ENCODE measurements around the gene PRKAR1A.
"Not testable (repeated sequence)": the region's sequence is repeated elsewhere in the genome, so short reads cannot be mapped to it uniquely, and the experiment has no call there.

Gene PRKAR1A

DNA sequence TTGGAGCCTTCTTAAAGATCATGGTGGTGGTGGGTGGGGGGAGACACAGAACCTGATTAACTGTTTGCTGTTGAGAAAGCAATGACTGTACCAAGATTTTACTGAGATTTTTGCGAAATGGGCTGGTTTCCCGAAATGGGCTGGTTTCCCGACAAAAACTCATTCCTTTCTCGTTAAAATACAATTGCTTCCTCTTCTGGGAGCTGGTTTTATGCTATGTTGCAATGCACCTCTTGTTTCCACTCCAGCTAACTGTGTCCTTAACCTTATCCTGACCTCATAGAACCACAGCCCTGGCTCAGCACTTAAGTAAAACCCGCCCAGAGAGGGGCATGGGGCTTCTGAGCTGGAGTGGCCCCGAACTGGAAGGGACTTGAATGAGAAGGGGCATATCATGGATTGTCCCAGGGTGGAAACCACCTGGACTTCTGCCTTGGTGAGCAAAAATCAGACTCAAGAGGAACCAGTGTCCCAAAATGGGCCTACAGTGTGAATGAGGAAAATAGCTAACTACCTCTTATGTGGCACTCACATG lies 68.1 kb downstream of the PRKAR1A start:
- 90 to 93% methylated on average over 6 of the region's 6 CpGs for WGBS, 2 experiments (ENCODE audit: insufficient coverage in 2 of 2)
- Histone ChIP-seq H3K9me3 (ENCODE audit: control insufficient read depth, low read length) (peaks cover 7% of the 10 kb centered on the region), H3K36me3 (ENCODE audit: control insufficient read depth, insufficient read depth, low read length) (no peaks in the 10 kb centered on the region), H3K4me3 (ENCODE audit: extremely low read depth, insufficient read depth, low read length, poor library complexity, severe bottlenecking) (no peak overlapping the region), H3K27ac (ENCODE audit: low read depth, low read length, severe bottlenecking) (no peak overlapping the region), H3K4me1 (ENCODE audit: control insufficient read depth, insufficient read depth, low read length, poor library complexity, severe bottlenecking) (no peaks in the 10 kb centered on the region)

DNA sequence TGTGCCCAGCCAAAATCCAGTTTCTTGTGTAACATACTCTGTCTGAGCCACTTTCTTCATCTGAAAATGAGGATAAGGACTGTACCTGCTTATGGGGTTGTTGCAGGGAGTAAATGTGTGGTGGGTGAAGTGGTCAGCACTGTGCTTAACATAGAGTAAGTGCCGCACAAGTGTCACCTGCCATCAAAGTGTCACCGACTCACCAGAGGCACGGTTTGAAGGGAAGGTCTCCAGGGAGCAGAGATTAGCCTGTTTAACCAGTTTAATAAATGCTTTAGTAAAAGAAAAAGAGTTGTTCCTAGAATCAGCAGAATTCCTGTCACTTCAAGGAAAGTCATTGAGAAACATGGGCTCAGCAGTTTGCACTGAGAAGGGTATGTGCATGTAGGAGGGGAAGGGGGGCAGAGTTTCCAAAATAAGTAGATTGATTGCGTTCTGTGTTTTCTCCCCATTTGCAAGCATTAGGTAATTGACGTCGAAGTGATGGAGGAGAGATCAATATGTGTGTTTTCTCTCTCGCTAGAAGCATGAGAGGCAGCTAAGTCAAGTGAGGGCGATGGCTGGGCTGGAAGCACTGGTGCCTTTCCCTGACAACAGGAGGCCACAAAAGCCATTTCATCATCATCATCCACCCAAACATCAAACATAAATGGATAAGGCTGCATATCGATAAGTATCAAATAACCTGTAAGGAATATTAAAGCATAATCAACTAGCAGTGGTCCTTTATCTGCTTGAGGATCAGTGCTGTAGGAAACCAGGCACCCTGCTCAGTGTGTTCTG lies 69.8 kb downstream of the PRKAR1A start:
- Histone ChIP-seq H3K36me3 (ENCODE audit: control insufficient read depth, insufficient read depth, low read length) (no peaks in the 10 kb centered on the region), H3K9me3 (ENCODE audit: control insufficient read depth, low read length) (peaks cover 7% of the 10 kb centered on the region), H3K4me3 (ENCODE audit: extremely low read depth, insufficient read depth, low read length, poor library complexity, severe bottlenecking) (no peak overlapping the region), H3K27ac (ENCODE audit: low read depth, low read length, severe bottlenecking) (no peak overlapping the region), H3K4me1 (ENCODE audit: control insufficient read depth, insufficient read depth, low read length, poor library complexity, severe bottlenecking) (no peaks in the 10 kb centered on the region)
- WGBS, 2 experiments (ENCODE audit: insufficient coverage in 2 of 2): 91 to 98% methylated on average over 6 of the region's 9 CpGs

DNA sequence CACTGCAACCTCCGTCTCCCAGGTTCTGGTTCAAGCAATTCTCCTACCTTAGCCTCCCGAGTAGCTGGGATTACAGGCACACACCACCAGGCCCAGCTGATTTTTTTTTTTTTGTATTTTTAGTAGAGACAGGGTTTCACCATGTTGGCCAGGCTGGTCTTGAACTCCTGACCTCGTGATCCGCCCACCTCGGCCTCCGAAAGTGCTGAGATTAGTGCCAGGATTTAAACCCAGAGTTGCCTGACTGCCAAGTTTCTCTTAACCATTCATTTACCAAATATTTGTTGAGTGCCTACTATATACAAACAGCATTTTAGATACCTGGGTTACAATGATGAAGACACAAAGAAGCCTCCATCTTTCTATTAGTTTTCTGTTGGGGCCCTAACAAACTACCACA lies 70.6 kb downstream of the PRKAR1A start:
- 86 to 100% methylated on average over 1 to 4 of the region's 6 CpGs for WGBS, 2 experiments (ENCODE audit: insufficient coverage in 2 of 2)
- not testable (repeated sequence) for H3K9me3 ChIP-seq (ENCODE audit: control insufficient read depth, low read length); H3K36me3 ChIP-seq (ENCODE audit: control insufficient read depth, insufficient read depth, low read length); H3K4me3 ChIP-seq (ENCODE audit: extremely low read depth, insufficient read depth, low read length, poor library complexity, severe bottlenecking); H3K27ac ChIP-seq (ENCODE audit: low read depth, low read length, severe bottlenecking); H3K4me1 ChIP-seq (ENCODE audit: control insufficient read depth, insufficient read depth, low read length, poor library complexity, severe bottlenecking)

DNA sequence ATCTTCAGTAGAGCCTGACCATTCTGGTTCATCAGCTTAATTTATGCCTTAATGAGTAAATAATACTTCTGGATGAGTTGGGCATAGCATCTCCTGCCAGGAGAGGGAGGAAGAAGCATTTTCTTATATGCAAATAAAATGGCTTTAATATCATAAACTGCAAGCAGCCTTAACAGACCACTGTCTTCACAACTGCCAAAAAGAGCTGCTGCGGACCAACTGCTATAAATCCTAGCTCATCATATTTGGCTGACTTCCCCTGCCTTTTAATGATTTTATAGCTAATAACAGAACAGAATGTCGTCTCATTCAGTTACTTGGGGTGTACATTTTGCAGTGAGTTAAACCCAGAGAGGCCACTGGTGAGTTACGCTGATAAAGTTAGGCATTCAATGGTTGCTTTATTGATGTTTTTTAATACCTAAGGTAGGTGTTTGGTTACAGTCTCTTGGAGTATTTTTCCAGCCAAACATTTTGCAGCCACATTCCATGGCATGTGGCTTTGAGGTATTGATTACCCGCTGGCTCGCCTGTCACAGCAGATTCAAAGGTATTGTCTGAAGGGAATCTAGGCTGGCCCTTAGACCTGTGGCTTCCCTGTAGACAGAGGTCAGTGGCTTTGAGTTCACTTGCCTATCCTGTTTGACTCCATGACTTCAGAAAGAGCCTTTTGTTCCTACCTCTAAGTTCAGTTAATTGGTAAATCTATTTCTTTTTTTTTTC lies 72.5 kb downstream of the PRKAR1A start:
- H3K27ac ChIP-seq (ENCODE audit: low read depth, low read length, severe bottlenecking): no peak overlapping the region
- no peaks in the 10 kb centered on the region for H3K36me3 ChIP-seq (ENCODE audit: control insufficient read depth, insufficient read depth, low read length)
- 77 to 87% methylated on average over 4 to 5 of the region's 5 CpGs for WGBS, 2 experiments (ENCODE audit: insufficient coverage in 2 of 2)
- no peaks in the 10 kb centered on the region for H3K4me1 ChIP-seq (ENCODE audit: control insufficient read depth, insufficient read depth, low read length, poor library complexity, severe bottlenecking)
- peaks cover 6% of the 10 kb centered on the region for H3K9me3 ChIP-seq (ENCODE audit: control insufficient read depth, low read length)
- no peak overlapping the region for H3K4me3 ChIP-seq (ENCODE audit: extremely low read depth, insufficient read depth, low read length, poor library complexity, severe bottlenecking)

DNA sequence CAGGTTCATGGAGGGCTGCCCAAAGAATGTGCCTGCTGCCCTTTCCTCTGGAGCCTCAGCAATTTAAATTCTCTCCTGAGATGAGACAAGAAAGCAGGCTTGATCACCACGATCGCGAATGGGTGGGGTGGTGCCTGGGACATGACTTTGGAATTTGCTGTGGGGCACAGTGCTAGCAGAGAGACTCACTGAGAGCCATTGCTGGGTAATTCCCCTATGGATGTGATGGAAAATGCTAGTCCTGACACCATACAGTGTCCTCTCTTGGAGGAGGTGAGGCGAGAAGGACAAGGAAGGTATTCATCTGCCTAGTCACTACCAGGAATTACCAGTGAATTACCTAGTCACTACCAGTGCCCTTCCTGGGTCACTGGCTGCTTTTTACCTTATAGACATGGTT lies 73.4 kb downstream of the PRKAR1A start:
- WGBS, 2 experiments (ENCODE audit: insufficient coverage in 2 of 2): 64% methylated on average over 3 of the region's 4 CpGs; no CpG with 5 or more reads in 1 of the 2 experiments
- Histone ChIP-seq H3K4me1 (ENCODE audit: control insufficient read depth, insufficient read depth, low read length, poor library complexity, severe bottlenecking) (no peaks in the 10 kb centered on the region), H3K36me3 (ENCODE audit: control insufficient read depth, insufficient read depth, low read length) (no peaks in the 10 kb centered on the region), H3K27ac (ENCODE audit: low read depth, low read length, severe bottlenecking) (no peak overlapping the region), H3K9me3 (ENCODE audit: control insufficient read depth, low read length) (peaks cover 5% of the 10 kb centered on the region), H3K4me3 (ENCODE audit: extremely low read depth, insufficient read depth, low read length, poor library complexity, severe bottlenecking) (no peak overlapping the region)

DNA sequence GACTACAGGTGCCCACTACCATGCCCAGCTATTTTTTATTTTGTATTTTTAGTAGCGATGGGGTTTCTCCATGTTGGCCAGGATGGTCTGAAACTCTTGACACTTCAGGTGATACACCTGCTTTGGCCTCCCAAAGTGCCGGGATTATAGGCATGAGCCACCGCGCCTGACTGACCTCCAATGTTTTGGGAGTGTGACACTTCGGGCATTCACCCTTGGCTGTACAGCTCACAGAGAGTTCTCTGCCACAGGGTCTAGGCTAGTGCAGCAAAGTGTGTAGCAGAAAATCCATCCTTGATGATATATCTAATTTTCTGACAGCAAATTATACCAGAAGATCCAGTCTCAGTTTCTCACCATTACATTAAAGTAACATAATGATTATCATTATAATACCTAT lies 74.8 kb downstream of the PRKAR1A start:
- Histone ChIP-seq H3K4me3 (ENCODE audit: extremely low read depth, insufficient read depth, low read length, poor library complexity, severe bottlenecking) (no peak overlapping the region), H3K4me1 (ENCODE audit: control insufficient read depth, insufficient read depth, low read length, poor library complexity, severe bottlenecking) (no peaks in the 10 kb centered on the region), H3K9me3 (ENCODE audit: control insufficient read depth, low read length) (peaks cover 5% of the 10 kb centered on the region), H3K27ac (ENCODE audit: low read depth, low read length, severe bottlenecking) (no peak overlapping the region), H3K36me3 (ENCODE audit: control insufficient read depth, insufficient read depth, low read length) (no peaks in the 10 kb centered on the region)
- WGBS, 2 experiments (ENCODE audit: insufficient coverage in 2 of 2): 92 to 96% methylated on average over 5 of the region's 5 CpGs

DNA sequence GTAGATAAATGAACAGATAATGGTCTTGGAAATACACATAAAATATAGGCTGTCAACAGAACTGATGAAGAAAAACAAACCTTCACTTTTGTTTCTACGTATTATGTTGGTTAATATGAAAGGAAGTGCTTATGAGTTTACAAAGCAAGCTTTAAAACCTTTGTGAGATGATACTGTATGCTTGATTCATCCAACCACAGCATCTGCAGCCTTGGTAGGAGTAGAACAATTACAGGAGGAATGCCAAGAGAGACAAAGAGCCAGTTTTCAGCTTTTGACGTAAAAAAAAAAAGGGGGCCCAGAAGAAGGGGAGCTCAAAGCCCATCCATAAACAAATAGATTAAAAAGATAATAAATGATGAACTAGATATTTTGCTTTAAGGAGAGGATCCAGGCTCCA lies 75.6 kb downstream of the PRKAR1A start:
- Histone ChIP-seq H3K27ac (ENCODE audit: low read depth, low read length, severe bottlenecking) (no peak overlapping the region), H3K4me3 (ENCODE audit: extremely low read depth, insufficient read depth, low read length, poor library complexity, severe bottlenecking) (no peak overlapping the region), H3K36me3 (ENCODE audit: control insufficient read depth, insufficient read depth, low read length) (no peaks in the 10 kb centered on the region), H3K9me3 (ENCODE audit: control insufficient read depth, low read length) (peaks cover 5% of the 10 kb centered on the region), H3K4me1 (ENCODE audit: control insufficient read depth, insufficient read depth, low read length, poor library complexity, severe bottlenecking) (no peaks in the 10 kb centered on the region)
- no CpG with 5 or more reads among the region's 2 CpGs for WGBS, 2 experiments (ENCODE audit: insufficient coverage in 2 of 2)

DNA sequence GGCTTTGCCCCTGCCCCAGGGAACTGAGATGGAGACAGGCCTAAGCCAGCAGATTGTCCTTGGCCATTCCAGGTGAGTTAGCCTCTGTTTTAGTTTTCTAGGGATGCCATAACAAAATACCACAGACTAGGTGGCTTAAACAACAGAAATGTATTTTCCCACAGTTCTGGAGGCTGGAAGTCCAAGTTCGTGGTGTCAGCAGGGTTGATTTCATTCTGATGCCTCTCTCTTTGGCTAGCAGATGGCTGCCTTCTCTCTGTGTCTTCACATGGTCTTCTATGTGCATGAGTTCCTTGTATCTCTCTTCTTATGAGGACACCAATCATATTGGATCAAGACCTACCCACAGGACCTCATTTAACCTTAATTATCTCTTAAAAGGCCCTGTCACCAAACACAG lies 76.1 kb downstream of the PRKAR1A start:
- H3K4me3 ChIP-seq (ENCODE audit: extremely low read depth, insufficient read depth, low read length, poor library complexity, severe bottlenecking): no peak overlapping the region
- WGBS, 2 experiments (ENCODE audit: insufficient coverage in 2 of 2): 82 to 90% methylated on average over 1 of the region's 1 CpG
- peaks cover under 1% of the 10 kb centered on the region for H3K4me1 ChIP-seq (ENCODE audit: control insufficient read depth, insufficient read depth, low read length, poor library complexity, severe bottlenecking)
- H3K27ac ChIP-seq (ENCODE audit: low read depth, low read length, severe bottlenecking): no peak overlapping the region
- H3K36me3 ChIP-seq (ENCODE audit: control insufficient read depth, insufficient read depth, low read length): no peaks in the 10 kb centered on the region
- H3K9me3 ChIP-seq (ENCODE audit: control insufficient read depth, low read length): peaks cover 5% of the 10 kb centered on the region

DNA sequence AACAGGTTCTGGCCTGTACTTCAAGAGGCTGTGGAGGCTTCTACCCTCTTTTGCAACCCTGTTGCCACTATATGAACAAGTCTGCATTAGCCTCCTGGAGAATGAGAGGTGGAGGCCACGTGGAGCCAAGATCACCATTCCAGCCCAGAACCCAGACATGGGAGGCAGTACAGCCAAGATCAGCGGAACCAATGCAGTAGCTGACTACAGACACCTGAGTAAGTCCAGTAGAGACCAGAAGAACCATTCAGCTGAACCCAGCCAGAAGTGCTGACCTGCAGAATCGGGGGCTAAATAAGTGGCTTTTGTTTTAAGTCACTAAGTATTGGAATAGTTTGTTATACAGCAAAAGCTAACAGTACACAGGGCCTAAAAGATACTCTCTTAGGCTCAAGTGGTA lies 76.9 kb downstream of the PRKAR1A start:
- H3K36me3 ChIP-seq (ENCODE audit: control insufficient read depth, insufficient read depth, low read length): no peaks in the 10 kb centered on the region
- H3K9me3 ChIP-seq (ENCODE audit: control insufficient read depth, low read length): peaks cover 5% of the 10 kb centered on the region
- H3K4me3 ChIP-seq (ENCODE audit: extremely low read depth, insufficient read depth, low read length, poor library complexity, severe bottlenecking): no peak overlapping the region
- H3K27ac ChIP-seq (ENCODE audit: low read depth, low read length, severe bottlenecking): no peak overlapping the region
- WGBS, 2 experiments (ENCODE audit: insufficient coverage in 2 of 2): 79 to 97% methylated on average over 2 to 3 of the region's 3 CpGs
- H3K4me1 ChIP-seq (ENCODE audit: control insufficient read depth, insufficient read depth, low read length, poor library complexity, severe bottlenecking): peaks cover 3% of the 10 kb centered on the region

DNA sequence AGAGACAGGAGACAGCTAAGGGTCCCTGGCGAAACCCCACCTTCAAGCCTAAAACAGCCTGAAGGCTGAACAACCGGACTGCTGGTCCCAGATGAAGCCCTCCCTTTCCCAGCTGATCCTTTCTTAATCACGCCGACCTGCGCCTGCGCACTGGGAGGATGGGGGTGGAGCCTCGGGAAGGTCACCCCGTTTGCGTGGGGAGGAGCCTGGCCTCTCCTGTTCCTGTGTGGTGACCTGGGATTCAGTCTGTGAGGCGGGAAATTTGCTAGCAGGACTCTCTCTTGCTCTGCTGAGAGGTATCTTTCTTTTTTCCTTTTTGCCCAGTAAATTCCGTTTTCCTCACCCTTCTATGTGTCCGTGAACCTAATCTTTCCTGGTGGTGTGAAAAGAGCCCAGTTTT lies 79.4 kb downstream of the PRKAR1A start:
- peaks cover 5% of the 10 kb centered on the region for H3K9me3 ChIP-seq (ENCODE audit: control insufficient read depth, low read length)
- no peak overlapping the region for H3K27ac ChIP-seq (ENCODE audit: low read depth, low read length, severe bottlenecking)
- whole genome bisulfite sequencing, 2 experiments (ENCODE audit: insufficient coverage in 2 of 2): 87 to 90% methylated on average over 2 to 7 of the region's 12 CpGs
- H3K4me1 ChIP-seq (ENCODE audit: control insufficient read depth, insufficient read depth, low read length, poor library complexity, severe bottlenecking): peaks cover 8% of the 10 kb centered on the region
- no peaks in the 10 kb centered on the region for H3K36me3 ChIP-seq (ENCODE audit: control insufficient read depth, insufficient read depth, low read length)
- H3K4me3 ChIP-seq (ENCODE audit: extremely low read depth, insufficient read depth, low read length, poor library complexity, severe bottlenecking): no peak overlapping the region

DNA sequence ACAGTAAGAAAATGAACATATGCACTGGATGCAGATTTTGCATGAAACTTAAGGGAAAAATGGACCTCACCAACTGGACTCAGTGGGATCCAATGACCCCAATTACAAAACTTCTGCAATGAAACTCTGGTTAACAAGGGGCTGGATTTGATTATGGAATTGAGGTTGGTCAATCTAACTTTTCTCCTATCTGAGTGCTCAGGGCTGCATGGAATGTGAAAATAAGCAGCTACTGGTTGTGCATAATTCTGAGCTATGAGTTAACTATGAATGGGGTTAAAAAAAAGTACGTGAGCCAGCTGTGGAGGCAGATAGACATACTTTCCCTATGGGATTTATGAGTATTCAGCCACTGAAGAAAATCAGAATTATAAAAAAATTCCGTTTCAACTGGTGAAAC lies 79.8 kb downstream of the PRKAR1A start:
- Histone ChIP-seq H3K4me1 (ENCODE audit: control insufficient read depth, insufficient read depth, low read length, poor library complexity, severe bottlenecking) (peaks cover 8% of the 10 kb centered on the region), H3K27ac (ENCODE audit: low read depth, low read length, severe bottlenecking) (no peak overlapping the region), H3K36me3 (ENCODE audit: control insufficient read depth, insufficient read depth, low read length) (no peaks in the 10 kb centered on the region), H3K4me3 (ENCODE audit: extremely low read depth, insufficient read depth, low read length, poor library complexity, severe bottlenecking) (no peak overlapping the region), H3K9me3 (ENCODE audit: control insufficient read depth, low read length) (peaks cover 5% of the 10 kb centered on the region)
- WGBS, 2 experiments (ENCODE audit: insufficient coverage in 2 of 2): 93% methylated on average over 1 to 2 of the region's 2 CpGs

All from mesodermal cell (in vitro differentiated cells).